ENCODE data around the gene RPS6KA2. TPM values are rescaled to one million over a fixed set of nuclear protein-coding genes. Genes with fewer than 3 reads are reported as not detected.

RPS6KA2 gene
- total RNA-seq, 4 donors from 2014 or later, result 22.7 to 55.9 (median 40.6) TPM

- no peak overlapping the region for H3K4me3 ChIP-seq (ENCODE audit: low read depth, poor library complexity, severe bottlenecking)
- DNase-seq (ENCODE audit: low spot score in 2 of 2), result peak in 1 of 2 donors; percentile 48
- WGBS, 2 donors, result 94 to 96% methylated on average over 12 of the region's 12 CpGs
- intact Hi-C loops (cut with DNase I; ENCODE audit: low total_unique reads), result no loop called here
- TF ChIP-seq POLR2A (IDR thresholded peaks at IDR 0.05), result no peak
- TF ChIP-seq CTCF (IDR thresholded peaks at IDR 0.05), result no peak
Observed at GRCh38 chr6:166424431-166424830, 202.6 kb downstream of the RPS6KA2 start.

GRCh38 chr6:166423781-166424180 is 203.3 kb downstream of the RPS6KA2 start:
- TF ChIP-seq POLR2A (IDR thresholded peaks at IDR 0.05) (no peak), CTCF (IDR thresholded peaks at IDR 0.05) (no peak)
- DNase-seq (ENCODE audit: low spot score in 2 of 2), result peak in 1 of 2 donors; percentile 54
- intact Hi-C loops (cut with DNase I; ENCODE audit: low total_unique reads), result no loop called here
- no peak overlapping the region for H3K4me3 ChIP-seq (ENCODE audit: low read depth, poor library complexity, severe bottlenecking)
- WGBS, 2 donors, result 86% methylated on average over 7 of the region's 7 CpGs

GRCh38 chr6:166423051-166423745 is 203.9 kb downstream of the RPS6KA2 start:
- 93 to 95% methylated on average over 22 of the region's 22 CpGs for whole genome bisulfite sequencing, 2 donors
- intact Hi-C loops (cut with DNase I; ENCODE audit: low total_unique reads), result no loop called here
- DNase-seq (ENCODE audit: low spot score in 2 of 2), result peak in 1 of 2 donors; percentile 65
- H3K4me3 ChIP-seq (ENCODE audit: low read depth, poor library complexity, severe bottlenecking), result no peak overlapping the region
- TF ChIP-seq POLR2A (IDR thresholded peaks at IDR 0.05) (no peak), CTCF (IDR thresholded peaks at IDR 0.05) (no peak)

GRCh38 chr6:166422201-166422940 is 204.7 kb downstream of the RPS6KA2 start:
- no peak overlapping the region for H3K4me3 ChIP-seq (ENCODE audit: low read depth, poor library complexity, severe bottlenecking)
- intact Hi-C loops (cut with DNase I; ENCODE audit: low total_unique reads), result no loop called here
- peak in 1 of 2 donors; percentile 46 for DNase-seq (ENCODE audit: low spot score in 2 of 2)
- no peak for TF ChIP-seq POLR2A (IDR thresholded peaks at IDR 0.05)
- no peak for TF ChIP-seq CTCF (IDR thresholded peaks at IDR 0.05)
- 91 to 95% methylated on average over 20 of the region's 20 CpGs for WGBS, 2 donors

GRCh38 chr6:166420351-166420750 is 206.7 kb downstream of the RPS6KA2 start:
- peak in 1 of 2 donors; percentile 43 for DNase-seq (ENCODE audit: low spot score in 2 of 2)
- intact Hi-C loops (cut with DNase I; ENCODE audit: low total_unique reads), result no loop called here
- 68 to 70% methylated on average over 6 of the region's 6 CpGs for WGBS, 2 donors
- no peak overlapping the region for H3K4me3 ChIP-seq (ENCODE audit: low read depth, poor library complexity, severe bottlenecking)
- TF ChIP-seq POLR2A (IDR thresholded peaks at IDR 0.05) (no peak), CTCF (IDR thresholded peaks at IDR 0.05) (no peak)
